Prostate gland (tissue), 2 donors: ENCODE data around the gene INPP4B. TPM values are rescaled to one million over a fixed set of nuclear protein-coding genes. Genes with fewer than 3 reads are reported as not detected.
"Not testable (repeated sequence)": the region's sequence is repeated elsewhere in the genome, so short reads cannot be mapped to it uniquely, and the experiment has no call there.

Experiments
- DNase-seq: peaks from one replicate; pipeline ENCODE4 v3.0.0-alpha.2; 2019; ENCODE audit warnings: low spot score
- H3K27ac ChIP-seq, 2 donors: fragments of 200-600 bp; sonication (generic); 2 replicates each; pipeline ENCODE4 v1.5.1; 2017 to 2019
- H3K27me3 ChIP-seq: fragments of 200-600 bp; sonication (generic); replicated peaks from 2 replicates; pipeline ENCODE4 v1.5.1; 2019; ENCODE audit not compliant: insufficient read depth
- H3K36me3 ChIP-seq, 2 donors: fragments of 200-600 bp; sonication (generic); 1 replicate in 1 of 2; 2 replicates in 1 of 2; pipeline versions ENCODE4 v1.5.1 to v1.8.1; 2017 to 2019
- H3K4me1 ChIP-seq: fragments of 200-600 bp; sonication (generic); replicated peaks from 2 replicates; pipeline ENCODE4 v1.5.1; 2019
- H3K4me3 ChIP-seq, 2 donors: fragments of 200-600 bp; sonication (generic); 2 replicates each; pipeline ENCODE4 v1.5.1; 2017 to 2019
- H3K9me3 ChIP-seq: fragments of 200-600 bp; sonication (generic); 2 replicates; pipeline ENCODE4 v1.5.1; 2017
- CTCF ChIP-seq, 4 experiments: fragments of 200-600 bp in 2 of 4; fragments of 450-650 bp in 2 of 4; sonication (generic) in 2 of 4; IDR thresholded peaks; 1 replicate in 3 of 4; 2 replicates in 1 of 4; pipeline ENCODE4 v1.5.1; 2016 to 2019; ENCODE audit warnings: antibody characterized with exemption in 4 of 4, mild to moderate bottlenecking in 2 of 4, moderate library complexity in 2 of 4
- POLR2A ChIP-seq: fragments of 450-650 bp; IDR thresholded peaks from one replicate; pipeline ENCODE4 v1.6.1; 2016; ENCODE audit warnings: antibody characterized with exemption, mild to moderate bottlenecking
- POLR2AphosphoS5 ChIP-seq: sonication (generic); formaldehyde crosslinking; IDR thresholded peaks from one replicate; pipeline ENCODE4 v1.6.1; 2017; ENCODE audit warnings: antibody characterized with exemption
- WGBS: methylation state at CpG from one replicate; pipeline ENCODE4 v1.1.5; 2018; 5-methylcytosine and 5-hydroxymethylcytosine counted together
- intact Hi-C: fragments of 100-400 bp; cut with DNase I; formaldehyde crosslinking; loops from one replicate; pipeline ENCODE4 v1.14.2; 2022
- total RNA-seq, 2 donors: library from RNA; depleted of rRNA; stranded (reverse); fragments of >200 nt; gene quantifications; one replicate each; pipeline ENCODE4 v1.1.0, GENCODE V29; 2016

The INPP4B gene
- total RNA-seq, 2 donors from 2014 or later = 22.3 to 49.7 TPM

DNA sequence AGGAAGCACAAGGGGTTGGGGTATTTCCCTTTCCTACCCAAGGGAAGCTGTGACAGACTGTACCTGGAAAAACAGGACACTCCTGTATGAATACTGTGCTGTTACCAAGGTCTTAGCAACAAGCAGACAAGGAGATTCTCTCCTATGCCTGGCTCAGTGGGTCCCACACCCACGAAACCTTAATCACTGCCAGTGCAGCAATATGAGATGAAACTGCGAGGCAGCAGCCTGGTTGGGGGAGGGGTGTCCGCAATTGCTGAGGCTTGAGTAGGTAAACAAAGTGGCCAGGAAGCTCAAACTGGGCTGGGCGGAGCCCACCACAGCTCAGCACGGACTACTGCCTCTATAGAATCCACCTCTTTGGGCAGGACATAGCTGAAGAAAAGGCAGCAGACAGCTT, 197.7 kb downstream of the INPP4B start:
- Histone ChIP-seq H3K4me1 (no peaks in the 10 kb centered on the region), H3K4me3 (no peak overlapping the region), H3K27ac (no peak overlapping the region), H3K36me3 (no peaks in the 10 kb centered on the region), H3K27me3 (no peaks in the 10 kb centered on the region), H3K9me3 (no peaks in the 10 kb centered on the region)
- intact Hi-C loops = no loop called here
- WGBS = 73% methylated on average over 5 of the region's 5 CpGs
- no peak for DNase-seq
- no peak for TF ChIP-seq CTCF (IDR thresholded peaks at IDR 0.05)
- TF ChIP-seq POLR2AphosphoS5 = no peak
- no peak for TF ChIP-seq POLR2A

DNA sequence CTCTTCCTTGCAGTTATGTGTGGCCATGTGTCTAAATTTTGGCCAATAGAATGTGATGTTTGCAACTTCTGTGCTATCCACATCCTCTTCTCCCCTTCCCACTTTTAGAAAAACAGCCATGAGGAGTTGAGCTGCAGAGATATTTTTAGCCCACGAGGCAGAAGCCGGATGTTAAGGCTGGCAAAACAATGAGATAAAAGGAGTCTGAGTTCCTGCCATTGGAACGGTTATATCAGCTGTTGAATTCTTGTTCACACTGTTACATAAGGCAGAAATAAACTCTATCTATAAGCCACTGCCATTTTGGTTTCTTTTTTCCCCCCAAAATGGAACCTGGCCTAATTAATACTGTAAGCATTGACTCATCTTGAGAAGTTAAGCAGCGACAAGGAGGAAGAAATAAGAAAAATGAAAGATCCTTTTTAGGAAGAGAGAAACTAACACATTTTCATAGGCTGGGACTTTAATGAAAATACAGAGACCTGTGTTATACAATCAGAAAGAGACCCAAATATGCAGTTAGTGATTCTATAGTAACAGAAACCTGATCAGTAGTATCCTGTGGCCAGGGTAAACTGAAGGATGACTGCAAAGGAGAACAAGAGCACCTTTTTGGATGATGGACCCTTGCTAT, 200.5 kb downstream of the INPP4B start:
- DNase-seq = no peak
- TF ChIP-seq CTCF (IDR thresholded peaks at IDR 0.05) = no peak
- TF ChIP-seq POLR2A = no peak
- TF ChIP-seq POLR2AphosphoS5 = no peak
- intact Hi-C loops = no loop called here
- Histone ChIP-seq H3K27me3 (no peaks in the 10 kb centered on the region), H3K4me1 (no peaks in the 10 kb centered on the region), H3K27ac (no peak overlapping the region), H3K9me3 (no peaks in the 10 kb centered on the region), H3K4me3 (no peak overlapping the region), H3K36me3 (no peaks in the 10 kb centered on the region)
- 50% methylated on average over 4 of the region's 4 CpGs for WGBS

- DNase-seq, H3K27me3 ChIP-seq, H3K4me1 ChIP-seq, intact Hi-C loops, H3K36me3 ChIP-seq, H3K9me3 ChIP-seq, H3K27ac ChIP-seq, H3K4me3 ChIP-seq: not testable (repeated sequence)
- 95% methylated on average over 1 of the region's 1 CpG for WGBS
Observed at GRCh38 chr4:142644628-142645027, 201.5 kb downstream of the INPP4B start.

DNA sequence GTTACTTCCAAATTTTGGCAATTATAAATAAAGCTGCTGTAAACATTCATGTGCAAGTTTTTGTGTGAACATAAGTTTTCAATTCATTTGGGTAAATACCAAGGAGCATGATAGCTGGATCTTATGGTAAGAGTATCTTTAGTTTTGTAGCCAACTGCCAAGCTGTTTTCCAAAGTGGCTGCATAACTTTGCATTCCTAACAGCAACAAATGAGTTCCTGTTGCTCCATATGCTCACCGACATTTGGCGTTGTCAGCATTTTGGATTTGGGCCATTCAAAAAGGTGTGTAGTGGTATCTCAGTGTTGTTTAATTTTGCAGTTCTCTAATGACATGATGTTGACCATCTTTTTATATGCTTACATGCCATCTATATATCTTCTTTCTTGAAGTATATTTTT, 208.5 kb downstream of the INPP4B start:
- H3K36me3 ChIP-seq = no peaks in the 10 kb centered on the region
- H3K27me3 ChIP-seq = no peaks in the 10 kb centered on the region
- no peak for DNase-seq
- no peak for TF ChIP-seq POLR2A
- no peak for TF ChIP-seq CTCF (IDR thresholded peaks at IDR 0.05)
- TF ChIP-seq POLR2AphosphoS5 = no peak
- intact Hi-C loops = no loop called here
- H3K27ac ChIP-seq = no peak overlapping the region
- 100% methylated on average over 2 of the region's 2 CpGs for WGBS
- no peaks in the 10 kb centered on the region for H3K9me3 ChIP-seq
- H3K4me3 ChIP-seq = no peak overlapping the region
- H3K4me1 ChIP-seq = no peaks in the 10 kb centered on the region

DNA sequence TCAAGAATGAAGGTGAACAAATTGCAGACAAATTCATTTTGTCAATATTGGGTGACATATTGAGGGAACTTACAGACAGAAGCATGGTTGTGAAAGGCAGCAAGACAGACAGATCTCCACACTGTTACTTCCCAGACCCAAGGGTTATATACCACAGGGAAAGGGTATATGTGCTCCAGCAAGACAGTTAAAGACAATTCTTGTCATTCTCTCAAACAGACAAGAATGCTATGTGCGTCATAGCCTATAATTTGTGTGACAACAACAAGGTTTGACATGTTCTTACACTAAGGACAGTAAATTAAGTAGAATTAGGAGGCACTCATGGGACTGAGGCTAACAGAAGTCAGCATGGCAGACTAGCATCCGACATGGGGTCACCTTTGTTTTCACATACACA, 214.3 kb downstream of the INPP4B start:
- intact Hi-C loops = no loop called here
- 76% methylated on average over 2 of the region's 2 CpGs for WGBS
- H3K4me3 ChIP-seq = no peak overlapping the region
- no peaks in the 10 kb centered on the region for H3K36me3 ChIP-seq
- H3K9me3 ChIP-seq = no peaks in the 10 kb centered on the region
- no peak overlapping the region for H3K27ac ChIP-seq
- H3K27me3 ChIP-seq = no peaks in the 10 kb centered on the region
- TF ChIP-seq POLR2AphosphoS5 = no peak
- TF ChIP-seq POLR2A = no peak
- TF ChIP-seq CTCF (IDR thresholded peaks at IDR 0.05) = no peak
- no peak for DNase-seq
- no peaks in the 10 kb centered on the region for H3K4me1 ChIP-seq
